Breast epithelium (tissue), 4 donors: ENCODE measurements around the gene NRIP1. TPM values are rescaled to one million over a fixed set of nuclear protein-coding genes. Genes with fewer than 3 reads are reported as not detected.
"Not testable (repeated sequence)": the region's sequence is repeated elsewhere in the genome, so short reads cannot be mapped to it uniquely, and the experiment has no call there.

ENCODE experiments used
- DNase-seq, 2 donors: peaks; one replicate each; pipeline ENCODE4 v3.0.0-alpha.2; 2019; ENCODE audit warnings: low spot score in 2 of 2
- H3K27ac ChIP-seq, 2 donors: fragments of 200-600 bp; sonication (generic) in 1 of 2; one replicate each; pipeline ENCODE4 v1.5.1; 2016 to 2019; ENCODE audit warnings: mild to moderate bottlenecking in 1 of 2
- H3K27me3 ChIP-seq, 2 donors: fragments of 200-600 bp; sonication (generic) in 1 of 2; one replicate each; pipeline versions ENCODE4 v1.5.1 to v1.6.0; 2017 to 2019; ENCODE audit warnings: control low read depth in 1 of 2, mild to moderate bottlenecking in 1 of 2
- H3K36me3 ChIP-seq: fragments of 200-600 bp; one replicate; pipeline ENCODE4 v1.5.1; 2019
- H3K4me1 ChIP-seq, 2 donors: fragments of 200-600 bp; sonication (generic); one replicate each; pipeline ENCODE4 v1.5.1; 2016 to 2019; ENCODE audit warnings: control low read depth in 1 of 2
- H3K4me3 ChIP-seq, 3 donors: fragments of 200-600 bp; sonication (generic); 1 replicate in 2 of 3; 2 replicates in 1 of 3; pipeline ENCODE4 v1.5.1; 2016 to 2019; ENCODE audit warnings: mild to moderate bottlenecking in 3 of 3, moderate library complexity in 2 of 3
- H3K9me3 ChIP-seq, 2 donors: fragments of 200-600 bp; sonication (generic) in 1 of 2; one replicate each; pipeline ENCODE4 v1.5.1; 2016 to 2019; ENCODE audit warnings: control low read depth in 1 of 2
- CTCF ChIP-seq, 3 donors: fragments of 450-650 bp; IDR thresholded peaks; one replicate each; pipeline ENCODE4 v1.5.1; 2016 to 2017; ENCODE audit warnings: antibody characterized with exemption in 3 of 3, mild to moderate bottlenecking in 3 of 3, moderate library complexity in 3 of 3
- POLR2A ChIP-seq: fragments of 450-650 bp; IDR thresholded peaks from one replicate; pipeline ENCODE4 v1.6.1; 2016; ENCODE audit warnings: antibody characterized with exemption, mild to moderate bottlenecking, moderate library complexity
- POLR2AphosphoS5 ChIP-seq, 3 donors: sonication (generic); formaldehyde crosslinking; IDR thresholded peaks; one replicate each; pipeline ENCODE4 v1.6.1; 2017; ENCODE audit warnings: antibody characterized with exemption in 3 of 3
- intact Hi-C: fragments of 100-400 bp; cut with DNase I; formaldehyde crosslinking; loops from one replicate; pipeline ENCODE4 v1.15.1; 2023; ENCODE audit warnings: low total_unique reads
- total RNA-seq, 3 donors: library from RNA; depleted of rRNA; stranded (reverse); fragments of >200 nt; gene quantifications; one replicate each; pipeline ENCODE4 v1.1.0, GENCODE V29; 2016

The NRIP1 gene
- total RNA-seq, 3 donors from 2014 or later: 82.0 to 121 (median 105) TPM

DNA sequence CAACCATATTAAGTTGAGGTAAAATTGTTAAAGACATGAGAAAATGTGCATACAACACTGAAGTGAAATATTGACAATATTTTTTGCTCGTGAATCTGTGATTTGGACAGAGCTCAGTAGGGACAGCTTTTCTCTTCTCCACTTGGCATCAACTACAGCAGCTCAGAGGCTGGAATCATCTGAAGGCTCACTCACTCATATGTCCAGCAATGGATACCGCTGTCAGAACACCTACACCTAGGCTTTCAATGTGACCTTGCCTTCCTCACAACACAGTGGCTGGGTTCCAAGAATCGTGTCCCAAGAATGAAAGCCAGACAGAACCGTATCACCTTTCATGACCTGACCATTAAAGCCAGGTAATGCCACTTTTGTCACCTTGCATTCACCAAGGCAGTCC lies 115.2 kb downstream of the NRIP1 start:
- no peak overlapping the region for H3K27ac ChIP-seq
- H3K27me3 ChIP-seq: no peaks in the 10 kb centered on the region
- no peaks in the 10 kb centered on the region for H3K9me3 ChIP-seq
- TF ChIP-seq CTCF (IDR thresholded peaks at IDR 0.05) (no peak), POLR2AphosphoS5 (IDR thresholded peaks at IDR 0.05) (no peak), POLR2A (no peak)
- no peaks in the 10 kb centered on the region for H3K36me3 ChIP-seq
- no peak for DNase-seq
- no peak overlapping the region for H3K4me3 ChIP-seq
- intact Hi-C loops: no loop called here
- no peaks in the 10 kb centered on the region for H3K4me1 ChIP-seq

DNA sequence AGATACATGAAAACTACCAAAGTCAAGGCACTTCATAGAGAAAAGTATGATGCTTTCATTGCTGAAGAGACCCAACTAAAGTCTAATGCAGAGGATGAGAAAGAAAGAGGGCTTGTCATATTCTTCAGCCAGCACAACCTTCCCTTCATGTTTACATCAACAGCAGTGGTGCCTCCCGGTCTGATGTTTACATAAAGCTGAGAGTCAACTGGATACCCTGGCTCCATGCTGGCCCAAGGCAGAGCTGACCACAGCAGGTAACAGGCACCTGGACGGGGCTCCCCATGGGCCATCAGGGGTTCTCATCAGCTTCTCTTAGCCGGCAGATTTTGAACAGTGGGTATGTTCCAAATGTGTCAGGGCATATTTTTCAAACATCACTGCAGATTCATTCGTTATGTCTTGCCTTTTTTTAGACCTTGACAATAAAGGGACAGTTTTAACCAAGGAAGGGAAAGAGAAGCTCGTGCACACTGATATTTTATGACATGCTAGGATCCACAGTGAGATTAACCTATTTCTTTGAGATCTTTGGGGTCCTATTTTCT lies 117.1 kb downstream of the NRIP1 start:
- no peak overlapping the region for H3K4me3 ChIP-seq
- intact Hi-C loops: no loop called here
- DNase-seq: no peak
- no peak overlapping the region for H3K27ac ChIP-seq
- H3K36me3 ChIP-seq: no peaks in the 10 kb centered on the region
- no peaks in the 10 kb centered on the region for H3K27me3 ChIP-seq
- no peaks in the 10 kb centered on the region for H3K4me1 ChIP-seq
- no peaks in the 10 kb centered on the region for H3K9me3 ChIP-seq
- no peak for TF ChIP-seq POLR2A
- TF ChIP-seq POLR2AphosphoS5 (IDR thresholded peaks at IDR 0.05): no peak
- no peak for TF ChIP-seq CTCF (IDR thresholded peaks at IDR 0.05)

- TF ChIP-seq POLR2AphosphoS5 (IDR thresholded peaks at IDR 0.05): no peak
- TF ChIP-seq CTCF (IDR thresholded peaks at IDR 0.05): no peak
- TF ChIP-seq POLR2A: no peak
These were observed 119.6 kb downstream of the NRIP1 start for GRCh38 chr21:14945176-14945575.

GRCh38 chr21:14943616-14944015 lies 121.2 kb downstream of the NRIP1 start:
- Histone ChIP-seq H3K27ac (no peak overlapping the region), H3K36me3 (no peaks in the 10 kb centered on the region), H3K4me3 (no peak overlapping the region), H3K27me3 (no peaks in the 10 kb centered on the region), H3K4me1 (no peaks in the 10 kb centered on the region), H3K9me3 (peaks cover 0 to 8% of the 10 kb centered on the region in 2 donors)
- TF ChIP-seq POLR2AphosphoS5 (IDR thresholded peaks at IDR 0.05) (no peak), POLR2A (no peak), CTCF (IDR thresholded peaks at IDR 0.05) (no peak)
- intact Hi-C loops: no loop called here
- no peak for DNase-seq

More at GRCh38 chr21:14945176-14945575, 119.6 kb downstream of the NRIP1 start:
- Histone ChIP-seq H3K27ac (no peak overlapping the region), H3K4me1 (no peaks in the 10 kb centered on the region), H3K36me3 (no peaks in the 10 kb centered on the region), H3K27me3 (no peaks in the 10 kb centered on the region), H3K4me3 (no peak overlapping the region), H3K9me3 (no peaks in the 10 kb centered on the region)
- DNase-seq: no peak
- intact Hi-C loops: no loop called here

- no peaks in the 10 kb centered on the region for H3K4me1 ChIP-seq
- H3K9me3 ChIP-seq: peaks cover 0 to 8% of the 10 kb centered on the region in 2 donors
- no peaks in the 10 kb centered on the region for H3K27me3 ChIP-seq
- TF ChIP-seq POLR2A (no peak), POLR2AphosphoS5 (IDR thresholded peaks at IDR 0.05) (no peak), CTCF (IDR thresholded peaks at IDR 0.05) (no peak)
- no peak for DNase-seq
- H3K4me3 ChIP-seq: no peak overlapping the region
- intact Hi-C loops: no loop called here
- no peaks in the 10 kb centered on the region for H3K36me3 ChIP-seq
- no peak overlapping the region for H3K27ac ChIP-seq
These were observed 121.9 kb downstream of the NRIP1 start for GRCh38 chr21:14942801-14943490.

- H3K27me3 ChIP-seq, H3K4me3 ChIP-seq, intact Hi-C loops, H3K4me1 ChIP-seq, H3K36me3 ChIP-seq, H3K9me3 ChIP-seq, H3K27ac ChIP-seq, DNase-seq: not testable (repeated sequence)
These were observed 137.5 kb downstream of the NRIP1 start for GRCh38 chr21:14927324-14927723.
